Endothelial cell (in vitro differentiated cells): ENCODE measurements around the gene ZDHHC11. TPM values are rescaled to one million over a fixed set of nuclear protein-coding genes. Genes with fewer than 3 reads are reported as not detected.

Experiments
- DNase-seq: peaks from one replicate; pipeline ENCODE4 v3.0.0; 2021; ENCODE audit warnings: low spot score
- H3K27ac Mint-ChIP-seq: one replicate; pipeline ENCODE4 v1.8.0; 2021; ENCODE audit warnings: mixed read lengths, inconsistent platforms; ENCODE audit not compliant: unreplicated experiment
- H3K27me3 Mint-ChIP-seq: one replicate; pipeline ENCODE4 v1.8.0; 2021; ENCODE audit warnings: mild to moderate bottlenecking, moderate library complexity, mixed read lengths, inconsistent platforms; ENCODE audit not compliant: unreplicated experiment
- H3K36me3 Mint-ChIP-seq: one replicate; pipeline ENCODE4 v1.8.0; 2021; ENCODE audit warnings: mild to moderate bottlenecking, low read depth, mixed read lengths, inconsistent platforms; ENCODE audit not compliant: unreplicated experiment
- H3K4me1 Mint-ChIP-seq: one replicate; pipeline ENCODE4 v1.8.0; 2021; ENCODE audit warnings: mild to moderate bottlenecking, mixed read lengths, inconsistent platforms; ENCODE audit not compliant: unreplicated experiment
- H3K4me3 Mint-ChIP-seq: one replicate; pipeline ENCODE4 v1.8.0; 2021; ENCODE audit warnings: mild to moderate bottlenecking, mixed read lengths, inconsistent platforms; ENCODE audit not compliant: unreplicated experiment
- H3K9me3 Mint-ChIP-seq: one replicate; pipeline ENCODE4 v1.8.0; 2021; ENCODE audit warnings: mixed read lengths, inconsistent platforms; ENCODE audit not compliant: unreplicated experiment
- total RNA-seq: library from RNA; stranded (reverse); fragmentation: NEBNext Ultra II Directional; extraction: Animal tissue kit (Norgen Biotek cat#: 25700); gene quantifications from one replicate; pipeline ENCODE4 v1.2.1, GENCODE V29; 2021; ENCODE audit not compliant: unreplicated experiment
- TF ChIP-seq, protein P1 (sequence below): fragments of 200-600 bp; sonication (generic); IDR thresholded peaks from one replicate; pipeline ENCODE4 v1.5.0; 2021; ENCODE audit warnings: antibody characterized with exemption; ENCODE audit not compliant: unreplicated experiment

ZDHHC11 gene
- total RNA-seq, 1 donor from 2014 or later = 14.3 TPM

DNA sequence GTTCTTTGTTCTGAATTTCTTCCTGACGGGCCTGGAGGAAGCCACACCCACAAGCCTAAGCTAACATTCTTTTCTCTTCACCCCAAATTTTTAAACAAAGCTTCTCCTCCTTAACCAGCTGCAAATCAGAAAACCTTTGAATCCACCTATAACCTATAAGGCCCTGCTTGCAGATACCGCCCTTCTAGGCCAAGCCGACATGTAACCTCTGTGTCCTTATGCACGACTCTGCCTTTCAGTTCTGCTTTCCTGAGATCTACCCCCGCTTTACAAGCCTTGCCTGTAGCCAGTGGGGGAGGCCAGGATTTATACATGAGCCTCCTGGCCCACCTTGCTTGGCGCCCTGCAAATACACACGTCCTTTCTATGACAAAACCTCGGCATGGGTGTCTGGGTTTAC is 22.5 kb upstream of the ZDHHC11 start:
- H3K9me3 Mint-ChIP-seq = no peaks in the 10 kb centered on the region
- DNase-seq = no peak
- H3K4me3 Mint-ChIP-seq = no peak overlapping the region
- peaks cover 2% of the 10 kb centered on the region for H3K27me3 Mint-ChIP-seq
- peaks cover 5% of the 10 kb centered on the region for H3K4me1 Mint-ChIP-seq
- TF ChIP-seq, protein P1, sequence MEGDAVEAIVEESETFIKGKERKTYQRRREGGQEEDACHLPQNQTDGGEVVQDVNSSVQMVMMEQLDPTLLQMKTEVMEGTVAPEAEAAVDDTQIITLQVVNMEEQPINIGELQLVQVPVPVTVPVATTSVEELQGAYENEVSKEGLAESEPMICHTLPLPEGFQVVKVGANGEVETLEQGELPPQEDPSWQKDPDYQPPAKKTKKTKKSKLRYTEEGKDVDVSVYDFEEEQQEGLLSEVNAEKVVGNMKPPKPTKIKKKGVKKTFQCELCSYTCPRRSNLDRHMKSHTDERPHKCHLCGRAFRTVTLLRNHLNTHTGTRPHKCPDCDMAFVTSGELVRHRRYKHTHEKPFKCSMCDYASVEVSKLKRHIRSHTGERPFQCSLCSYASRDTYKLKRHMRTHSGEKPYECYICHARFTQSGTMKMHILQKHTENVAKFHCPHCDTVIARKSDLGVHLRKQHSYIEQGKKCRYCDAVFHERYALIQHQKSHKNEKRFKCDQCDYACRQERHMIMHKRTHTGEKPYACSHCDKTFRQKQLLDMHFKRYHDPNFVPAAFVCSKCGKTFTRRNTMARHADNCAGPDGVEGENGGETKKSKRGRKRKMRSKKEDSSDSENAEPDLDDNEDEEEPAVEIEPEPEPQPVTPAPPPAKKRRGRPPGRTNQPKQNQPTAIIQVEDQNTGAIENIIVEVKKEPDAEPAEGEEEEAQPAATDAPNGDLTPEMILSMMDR = no peak
- peaks cover 66% of the 10 kb centered on the region for H3K36me3 Mint-ChIP-seq
- H3K27ac Mint-ChIP-seq = peak overlapping the region; percentile 19

DNA sequence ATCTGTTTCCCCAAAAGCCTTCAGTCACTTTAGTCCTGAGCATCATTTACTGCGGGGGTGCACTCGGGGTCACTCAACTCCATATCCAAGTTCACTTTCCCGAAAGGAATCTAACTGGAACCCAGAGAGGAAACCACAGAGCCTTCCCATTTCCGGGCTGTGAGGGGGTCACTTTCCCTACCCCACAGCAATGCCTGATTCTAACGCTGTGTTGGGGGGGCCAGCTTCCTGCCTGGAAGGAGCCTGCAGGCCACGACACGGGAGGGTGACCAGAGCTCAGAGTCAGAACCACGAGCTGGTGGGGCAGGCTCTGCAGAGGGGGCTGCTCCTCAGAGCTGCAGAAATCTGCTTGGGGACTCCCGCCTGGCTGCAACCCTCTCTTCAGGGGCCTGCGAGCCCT is 21.5 kb upstream of the ZDHHC11 start:
- Mint-ChIP-seq H3K27me3 (peaks cover 5% of the 10 kb centered on the region), H3K9me3 (no peaks in the 10 kb centered on the region), H3K4me3 (no peak overlapping the region), H3K27ac (no peak overlapping the region), H3K36me3 (peaks cover 66% of the 10 kb centered on the region), H3K4me1 (peaks cover 5% of the 10 kb centered on the region)
- TF ChIP-seq, protein P1 = no peak
- no peak for DNase-seq

DNA sequence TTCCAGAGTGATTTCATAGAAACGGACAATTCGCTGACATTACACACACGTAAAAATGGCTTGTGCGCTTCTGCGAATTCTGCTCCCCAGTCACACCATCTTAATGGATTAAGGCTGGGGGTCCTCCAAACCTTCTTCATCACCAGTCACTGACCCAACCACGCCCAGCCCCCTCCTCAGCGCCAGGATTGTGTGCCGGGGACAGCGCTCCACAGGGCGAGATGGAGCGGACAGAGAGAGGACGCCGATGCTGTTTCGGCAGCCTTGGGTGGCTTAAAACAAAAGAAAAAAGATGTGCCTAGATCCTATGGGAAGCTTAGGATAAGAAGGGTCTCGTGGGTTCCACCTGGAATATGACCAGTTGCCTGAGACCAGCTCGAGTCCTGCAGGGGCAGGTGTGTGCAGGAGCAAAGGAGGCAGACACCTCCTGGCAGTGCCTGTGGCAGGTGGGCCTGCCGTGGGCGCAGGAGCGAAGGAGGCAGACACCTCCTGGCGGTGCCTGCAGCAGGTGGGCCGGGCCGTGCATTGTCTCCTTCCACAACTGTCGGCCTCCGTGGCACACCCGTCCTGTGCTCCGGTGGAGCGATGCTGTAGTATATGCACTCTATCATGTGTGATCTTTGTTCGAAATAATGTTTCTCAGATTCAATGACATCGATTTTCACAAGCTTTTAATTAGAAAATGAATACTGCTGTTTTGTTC is 21.0 kb upstream of the ZDHHC11 start:
- no peak overlapping the region for H3K4me3 Mint-ChIP-seq
- peaks cover 61% of the 10 kb centered on the region for H3K36me3 Mint-ChIP-seq
- DNase-seq = no peak
- peaks cover 5% of the 10 kb centered on the region for H3K4me1 Mint-ChIP-seq
- no peaks in the 10 kb centered on the region for H3K9me3 Mint-ChIP-seq
- H3K27me3 Mint-ChIP-seq = peaks cover 5% of the 10 kb centered on the region
- H3K27ac Mint-ChIP-seq = no peak overlapping the region
- TF ChIP-seq, protein P1 = no peak

DNA sequence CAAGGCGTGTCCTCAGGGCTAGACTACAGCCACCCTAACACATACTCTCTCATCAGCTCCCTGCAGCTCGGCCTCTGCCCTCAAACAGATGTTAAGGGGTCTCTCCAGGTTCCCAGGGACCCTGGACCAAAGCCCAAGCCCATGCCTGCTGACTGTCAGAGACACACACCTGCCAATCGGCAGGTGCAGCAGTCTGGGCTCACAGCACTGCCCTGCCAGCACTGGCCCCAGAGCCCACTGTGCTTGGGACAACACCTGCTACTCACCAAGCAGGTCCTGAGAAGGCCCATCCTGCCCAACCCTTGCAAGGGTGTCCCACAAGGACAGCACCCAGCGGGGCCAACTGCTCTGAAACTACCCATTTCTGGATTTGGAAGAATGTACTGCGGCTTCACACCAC is 20.2 kb upstream of the ZDHHC11 start:
- Mint-ChIP-seq H3K27me3 (peaks cover 6% of the 10 kb centered on the region), H3K27ac (no peak overlapping the region), H3K4me3 (peak overlapping the region; percentile 23), H3K36me3 (peaks cover 64% of the 10 kb centered on the region), H3K9me3 (no peaks in the 10 kb centered on the region), H3K4me1 (peaks cover 5% of the 10 kb centered on the region)
- TF ChIP-seq, protein P1 = no peak
- DNase-seq = no peak

DNA sequence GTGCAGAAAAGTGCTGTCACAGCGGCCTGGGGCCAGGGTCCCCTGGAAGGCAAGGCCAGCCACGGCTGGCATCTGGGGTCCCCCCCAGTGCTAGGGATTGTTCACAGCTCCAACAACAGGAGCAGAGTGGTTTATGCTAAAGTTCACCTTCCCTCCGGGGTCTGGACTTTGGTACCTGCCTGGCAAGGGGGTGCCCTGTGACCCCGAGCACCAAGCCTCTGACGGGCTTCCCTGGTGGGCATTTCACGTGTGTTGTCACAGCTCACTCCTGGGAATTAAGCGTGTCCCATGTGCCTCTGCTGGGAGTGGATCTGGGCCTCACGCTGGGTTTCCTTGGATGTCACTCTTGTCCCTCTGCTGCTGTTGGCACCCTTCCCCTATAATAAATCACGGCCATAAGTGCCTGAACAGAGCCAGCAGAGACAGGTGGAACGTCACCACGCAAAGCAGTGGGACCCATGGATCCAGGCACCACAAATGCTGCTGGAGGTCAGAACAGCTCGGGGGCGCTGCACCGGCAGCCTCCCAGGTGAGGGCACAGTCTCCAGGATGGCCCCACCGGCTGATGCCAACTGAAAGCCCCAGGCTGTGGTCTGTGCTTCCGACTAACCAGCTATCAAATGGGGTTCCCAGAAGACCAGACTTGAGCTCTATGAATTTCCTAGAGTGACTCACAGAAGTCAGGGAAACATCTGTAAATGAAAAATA is 17.8 kb upstream of the ZDHHC11 start:
- TF ChIP-seq, protein P1 = no peak
- peaks cover 54% of the 10 kb centered on the region for H3K36me3 Mint-ChIP-seq
- H3K4me1 Mint-ChIP-seq = peaks cover 5% of the 10 kb centered on the region
- peaks cover 7% of the 10 kb centered on the region for H3K27me3 Mint-ChIP-seq
- H3K4me3 Mint-ChIP-seq = peak overlapping the region; percentile 22
- no peak for DNase-seq
- H3K9me3 Mint-ChIP-seq = no peaks in the 10 kb centered on the region
- no peak overlapping the region for H3K27ac Mint-ChIP-seq
